ENCODE measurements around the gene SFXN1. TPM values are rescaled to one million over a fixed set of nuclear protein-coding genes. Genes with fewer than 3 reads are reported as not detected.

SFXN1 gene
- total RNA-seq, 1 donor from 2014 or later: 19.9 TPM

DNA sequence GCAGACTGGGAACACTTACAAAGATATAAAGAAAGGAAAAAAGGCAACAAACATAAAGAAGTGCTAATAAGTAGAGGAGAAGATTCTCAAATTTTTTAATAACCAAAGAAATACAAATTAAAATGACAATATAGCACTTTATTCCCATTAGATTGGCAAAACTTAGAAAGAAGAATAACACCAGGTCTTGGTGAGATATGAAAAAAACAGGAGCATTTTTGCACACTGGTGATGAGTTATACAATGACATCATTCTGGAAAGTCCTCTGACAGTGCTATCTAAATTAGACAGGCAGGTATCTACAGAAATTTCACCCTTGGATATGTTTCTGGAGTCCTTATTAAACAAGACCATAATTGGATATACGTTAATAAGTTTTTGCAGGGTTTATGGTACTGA is 9.5 kb upstream of the SFXN1 start:
- Histone ChIP-seq H3K4me1 (peaks cover 4% of the 10 kb centered on the region), H3K27me3 (peaks cover 6% of the 10 kb centered on the region), H3K27ac (no peak overlapping the region), H3K4me3 (no peak overlapping the region), H3K36me3 (no peaks in the 10 kb centered on the region), H3K9me3 (no peaks in the 10 kb centered on the region)
- ATAC-seq (no peak), DNase-seq (no peak)
- TF ChIP-seq, protein P1, sequence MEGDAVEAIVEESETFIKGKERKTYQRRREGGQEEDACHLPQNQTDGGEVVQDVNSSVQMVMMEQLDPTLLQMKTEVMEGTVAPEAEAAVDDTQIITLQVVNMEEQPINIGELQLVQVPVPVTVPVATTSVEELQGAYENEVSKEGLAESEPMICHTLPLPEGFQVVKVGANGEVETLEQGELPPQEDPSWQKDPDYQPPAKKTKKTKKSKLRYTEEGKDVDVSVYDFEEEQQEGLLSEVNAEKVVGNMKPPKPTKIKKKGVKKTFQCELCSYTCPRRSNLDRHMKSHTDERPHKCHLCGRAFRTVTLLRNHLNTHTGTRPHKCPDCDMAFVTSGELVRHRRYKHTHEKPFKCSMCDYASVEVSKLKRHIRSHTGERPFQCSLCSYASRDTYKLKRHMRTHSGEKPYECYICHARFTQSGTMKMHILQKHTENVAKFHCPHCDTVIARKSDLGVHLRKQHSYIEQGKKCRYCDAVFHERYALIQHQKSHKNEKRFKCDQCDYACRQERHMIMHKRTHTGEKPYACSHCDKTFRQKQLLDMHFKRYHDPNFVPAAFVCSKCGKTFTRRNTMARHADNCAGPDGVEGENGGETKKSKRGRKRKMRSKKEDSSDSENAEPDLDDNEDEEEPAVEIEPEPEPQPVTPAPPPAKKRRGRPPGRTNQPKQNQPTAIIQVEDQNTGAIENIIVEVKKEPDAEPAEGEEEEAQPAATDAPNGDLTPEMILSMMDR (IDR thresholded peaks at IDR 0.05): no peak
- intact Hi-C loops (cut with DNase I): no loop called here

- TF ChIP-seq, protein P1 (IDR thresholded peaks at IDR 0.05): no peak
- Histone ChIP-seq H3K36me3 (no peaks in the 10 kb centered on the region), H3K27me3 (peaks cover 6% of the 10 kb centered on the region), H3K4me3 (no peak overlapping the region), H3K4me1 (no peaks in the 10 kb centered on the region), H3K27ac (no peak overlapping the region), H3K9me3 (no peaks in the 10 kb centered on the region)
- ATAC-seq (no peak), DNase-seq (no peak)
- intact Hi-C loops (cut with DNase I): no loop called here
Measured at GRCh38 chr5:175469916-175470315, 8.4 kb upstream of the SFXN1 start.

- no peaks in the 10 kb centered on the region for H3K4me1 ChIP-seq
- intact Hi-C loops (cut with DNase I): no loop called here
- no peak for ATAC-seq
- H3K27ac ChIP-seq: no peak overlapping the region
- H3K4me3 ChIP-seq: no peak overlapping the region
- H3K36me3 ChIP-seq: no peaks in the 10 kb centered on the region
- DNase-seq: no peak
- no peaks in the 10 kb centered on the region for H3K9me3 ChIP-seq
- TF ChIP-seq, protein P1 (IDR thresholded peaks at IDR 0.05): no peak
- H3K27me3 ChIP-seq: peaks cover 6% of the 10 kb centered on the region
Measured at GRCh38 chr5:175470781-175471180, 7.6 kb upstream of the SFXN1 start.

DNA sequence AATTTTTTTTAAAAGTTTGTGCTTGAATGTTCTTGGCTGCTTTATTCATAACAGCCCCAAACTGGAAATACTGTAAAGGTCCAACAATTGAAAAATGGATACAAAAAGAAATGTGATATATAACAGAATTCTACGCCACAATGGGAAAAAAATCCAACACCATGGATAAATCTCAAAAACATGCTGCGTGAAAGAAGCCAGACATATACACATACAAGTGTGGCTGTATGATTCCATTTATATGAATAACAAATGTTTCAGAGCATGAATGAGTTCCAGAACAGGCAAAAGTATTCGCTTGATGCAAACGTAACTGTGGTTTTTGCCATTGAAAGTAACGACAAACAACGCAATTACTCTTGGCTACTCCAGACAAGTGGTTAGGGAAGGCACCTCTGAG is 7.2 kb upstream of the SFXN1 start:
- no peaks in the 10 kb centered on the region for H3K36me3 ChIP-seq
- TF ChIP-seq, protein P1 (IDR thresholded peaks at IDR 0.05): no peak
- H3K27ac ChIP-seq: no peak overlapping the region
- intact Hi-C loops (cut with DNase I): no loop called here
- no peaks in the 10 kb centered on the region for H3K9me3 ChIP-seq
- DNase-seq (no peak), ATAC-seq (no peak)
- H3K27me3 ChIP-seq: peaks cover 6% of the 10 kb centered on the region
- H3K4me3 ChIP-seq: no peak overlapping the region
- H3K4me1 ChIP-seq: no peaks in the 10 kb centered on the region

DNA sequence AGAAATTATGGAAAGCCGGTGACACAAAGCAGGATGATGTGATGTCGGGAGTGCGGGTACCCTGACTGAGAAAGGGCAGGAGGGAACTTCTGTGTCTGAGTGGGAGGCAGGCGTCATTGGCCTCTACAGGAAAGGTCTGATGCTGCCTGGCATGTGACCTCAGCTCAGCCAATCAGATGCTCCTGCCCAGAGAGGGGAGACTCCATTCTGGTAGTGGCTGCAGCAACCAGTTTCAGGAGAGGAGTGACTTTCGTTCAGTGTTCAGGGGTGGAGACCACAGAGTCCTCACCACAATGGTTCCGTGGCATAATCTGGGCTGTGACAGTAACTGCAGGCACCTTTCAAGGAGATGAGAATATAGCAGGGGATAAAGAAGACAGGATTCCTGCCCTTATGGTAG is 6.7 kb upstream of the SFXN1 start:
- Histone ChIP-seq H3K27ac (no peak overlapping the region), H3K27me3 (peaks cover 6% of the 10 kb centered on the region), H3K4me3 (no peak overlapping the region), H3K9me3 (no peaks in the 10 kb centered on the region), H3K36me3 (no peaks in the 10 kb centered on the region), H3K4me1 (no peaks in the 10 kb centered on the region)
- ATAC-seq: no peak
- DNase-seq: no peak
- intact Hi-C loops (cut with DNase I): no loop called here
- TF ChIP-seq, protein P1 (IDR thresholded peaks at IDR 0.05): no peak

DNA sequence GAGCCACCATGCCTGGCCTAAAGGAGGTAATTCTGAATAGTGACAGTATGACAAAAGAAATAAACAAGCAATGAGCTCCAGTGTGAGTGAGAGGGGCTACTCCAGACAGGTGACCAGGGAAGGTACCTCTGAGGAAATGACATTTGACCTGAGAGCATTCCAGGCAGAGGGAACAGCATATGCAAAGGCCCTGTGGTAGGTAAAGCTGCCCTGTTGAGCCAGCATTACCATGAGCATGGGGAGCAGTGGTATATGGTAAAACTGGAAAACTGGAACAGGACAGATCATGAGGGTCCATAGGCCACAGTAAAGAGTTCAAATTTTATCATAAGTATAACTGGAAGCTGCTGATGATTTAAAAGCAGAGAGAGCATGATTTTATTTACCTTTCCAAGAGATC is 6.0 kb upstream of the SFXN1 start:
- intact Hi-C loops (cut with DNase I): no loop called here
- ATAC-seq (no peak), DNase-seq (no peak)
- Histone ChIP-seq H3K36me3 (no peaks in the 10 kb centered on the region), H3K9me3 (no peaks in the 10 kb centered on the region), H3K27ac (no peak overlapping the region), H3K4me1 (no peaks in the 10 kb centered on the region), H3K27me3 (peaks cover 6% of the 10 kb centered on the region), H3K4me3 (no peak overlapping the region)
- TF ChIP-seq, protein P1 (IDR thresholded peaks at IDR 0.05): no peak

All from upper lobe of right lung (tissue), 1 donor.